ENCODE data around the gene ADAM10.

ADAM10 gene

DNA sequence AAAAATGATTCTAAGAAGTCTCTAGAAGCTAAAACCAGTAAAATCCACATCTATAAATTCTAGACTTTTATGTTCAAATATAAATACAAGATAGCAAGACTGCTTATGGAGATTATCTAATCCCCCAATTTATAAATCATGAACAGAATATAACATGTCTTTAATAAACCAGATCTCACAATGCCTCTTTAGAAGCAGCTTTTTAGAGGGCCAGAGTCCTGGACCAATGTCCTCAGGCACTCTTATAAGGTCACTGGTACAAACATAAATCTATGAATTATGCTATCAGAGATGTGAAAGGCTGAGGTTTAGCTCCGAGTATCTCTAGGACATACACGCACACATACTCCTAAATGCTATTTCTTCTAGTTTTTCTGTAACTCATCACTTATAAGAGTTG, 78.3 kb downstream of the ADAM10 start:
- no peak overlapping the region for H2BK120ac ChIP-seq (ENCODE audit: low read depth, low read length)
- H4K8ac ChIP-seq (ENCODE audit: low read depth, low read length) = no peak overlapping the region
- peaks cover 8 to 21% of the 10 kb centered on the region in 2 donors for H3K4me1 ChIP-seq (ENCODE audit: control insufficient read depth in 2 of 2, insufficient read depth in 1 of 2, low read depth in 1 of 2, low read length in 2 of 2)
- H3K23ac ChIP-seq (ENCODE audit: low read depth, low read length, poor library complexity) = no peak overlapping the region
- no peak overlapping the region for H3K4me2 ChIP-seq (ENCODE audit: insufficient read depth, low read length, poor library complexity, severe bottlenecking)
- peaks cover 0 to 21% of the 10 kb centered on the region in 2 donors for H3K36me3 ChIP-seq (replicated peaks in 1 of 2; ENCODE audit: control insufficient read depth in 2 of 2, insufficient read depth in 2 of 2, low read length in 2 of 2)
- H3K27ac ChIP-seq (replicated peaks; ENCODE audit: low read length) = no peak overlapping the region
- no peak overlapping the region for H2BK12ac ChIP-seq (ENCODE audit: low read length)
- no peaks in the 10 kb centered on the region for H3K79me1 ChIP-seq (ENCODE audit: low read depth, low read length)
- no peaks in the 10 kb centered on the region for H3K9me3 ChIP-seq (replicated peaks in 1 of 2; ENCODE audit: control insufficient read depth in 2 of 2, insufficient read depth in 1 of 2, low read depth in 1 of 2, low read length in 2 of 2)
- H2AFZ ChIP-seq (ENCODE audit: low read length) = no peak overlapping the region
- H3K9ac ChIP-seq (ENCODE audit: low read depth, low read length, poor library complexity) = no peak overlapping the region
- H3K4me3 ChIP-seq (ENCODE audit: low read length in 2 of 2) = no peak overlapping the region
- no CpG with 5 or more reads among the region's 2 CpGs for WGBS, 2 donors (ENCODE audit: extremely low coverage in 2 of 2, insufficient read length in 2 of 2, insufficient replicate concordance in 1 of 2)
- H3K4ac ChIP-seq (ENCODE audit: low read length) = no peak overlapping the region
- H2BK5ac ChIP-seq (ENCODE audit: low read length) = no peak overlapping the region
- DNase-seq (ENCODE audit: low spot score) = no peak
- H4K91ac ChIP-seq (ENCODE audit: low read depth, low read length, poor library complexity) = no peak overlapping the region
- H2AK5ac ChIP-seq (ENCODE audit: low read depth, low read length) = no peak overlapping the region
- H3K14ac ChIP-seq (ENCODE audit: low read length) = no peak overlapping the region
- H2BK15ac ChIP-seq (ENCODE audit: low read length) = no peak overlapping the region
- H3K27me3 ChIP-seq (ENCODE audit: control insufficient read depth in 3 of 3, insufficient read depth in 3 of 3, low read depth in 1 of 3, low read length in 3 of 3) = no peaks in the 10 kb centered on the region
- H3K18ac ChIP-seq (ENCODE audit: low read length) = no peak overlapping the region

DNA sequence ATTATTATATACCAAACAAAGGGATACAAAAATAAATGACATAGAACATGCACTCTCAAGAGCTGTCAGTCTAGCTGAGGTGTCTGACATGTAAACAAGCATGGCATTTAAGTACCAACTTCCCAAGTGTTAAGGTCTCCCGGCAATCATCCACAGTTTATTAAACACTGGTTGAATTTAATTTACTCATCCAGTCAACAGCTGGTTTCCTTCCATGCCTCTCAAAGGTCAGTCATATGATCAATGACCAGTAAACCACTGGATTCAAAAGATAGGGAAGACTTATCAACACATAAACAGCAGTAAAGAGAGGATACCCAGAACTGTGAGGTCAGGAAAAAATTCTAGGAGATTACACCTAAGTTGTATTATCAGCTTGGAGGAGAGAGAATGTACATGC, 80.4 kb downstream of the ADAM10 start:
- H3K14ac ChIP-seq (ENCODE audit: low read length) = no peak overlapping the region
- no peak overlapping the region for H4K91ac ChIP-seq (ENCODE audit: low read depth, low read length, poor library complexity)
- H2AK5ac ChIP-seq (ENCODE audit: low read depth, low read length) = no peak overlapping the region
- H3K79me1 ChIP-seq (ENCODE audit: low read depth, low read length) = no peaks in the 10 kb centered on the region
- no peak overlapping the region for H3K4me2 ChIP-seq (ENCODE audit: insufficient read depth, low read length, poor library complexity, severe bottlenecking)
- H3K27me3 ChIP-seq (ENCODE audit: control insufficient read depth in 3 of 3, insufficient read depth in 3 of 3, low read depth in 1 of 3, low read length in 3 of 3) = no peaks in the 10 kb centered on the region
- no peak overlapping the region for H3K23ac ChIP-seq (ENCODE audit: low read depth, low read length, poor library complexity)
- H3K4me3 ChIP-seq (ENCODE audit: low read length in 2 of 2) = no peak overlapping the region
- H2BK5ac ChIP-seq (ENCODE audit: low read length) = no peak overlapping the region
- no peak overlapping the region for H2AFZ ChIP-seq (ENCODE audit: low read length)
- no peak overlapping the region for H2BK120ac ChIP-seq (ENCODE audit: low read depth, low read length)
- H3K9ac ChIP-seq (ENCODE audit: low read depth, low read length, poor library complexity) = no peak overlapping the region
- H3K18ac ChIP-seq (ENCODE audit: low read length) = no peak overlapping the region
- H3K4me1 ChIP-seq (ENCODE audit: control insufficient read depth in 2 of 2, insufficient read depth in 1 of 2, low read depth in 1 of 2, low read length in 2 of 2) = peaks cover 8 to 21% of the 10 kb centered on the region in 2 donors
- no peak overlapping the region for H2BK15ac ChIP-seq (ENCODE audit: low read length)
- peaks cover 0 to 2% of the 10 kb centered on the region in 2 donors for H3K9me3 ChIP-seq (replicated peaks in 1 of 2; ENCODE audit: control insufficient read depth in 2 of 2, insufficient read depth in 1 of 2, low read depth in 1 of 2, low read length in 2 of 2)
- DNase-seq (ENCODE audit: low spot score) = no peak
- no peak overlapping the region for H2BK12ac ChIP-seq (ENCODE audit: low read length)
- no peak overlapping the region for H4K8ac ChIP-seq (ENCODE audit: low read depth, low read length)
- no peak overlapping the region for H3K4ac ChIP-seq (ENCODE audit: low read length)
- WGBS, 2 donors (ENCODE audit: extremely low coverage in 2 of 2, insufficient read length in 2 of 2, insufficient replicate concordance in 1 of 2) = no CpG with 5 or more reads among the region's 1 CpG
- H3K36me3 ChIP-seq (replicated peaks in 1 of 2; ENCODE audit: control insufficient read depth in 2 of 2, insufficient read depth in 2 of 2, low read length in 2 of 2) = peaks cover 0 to 21% of the 10 kb centered on the region in 2 donors
- no peak overlapping the region for H3K27ac ChIP-seq (replicated peaks; ENCODE audit: low read length)

DNA sequence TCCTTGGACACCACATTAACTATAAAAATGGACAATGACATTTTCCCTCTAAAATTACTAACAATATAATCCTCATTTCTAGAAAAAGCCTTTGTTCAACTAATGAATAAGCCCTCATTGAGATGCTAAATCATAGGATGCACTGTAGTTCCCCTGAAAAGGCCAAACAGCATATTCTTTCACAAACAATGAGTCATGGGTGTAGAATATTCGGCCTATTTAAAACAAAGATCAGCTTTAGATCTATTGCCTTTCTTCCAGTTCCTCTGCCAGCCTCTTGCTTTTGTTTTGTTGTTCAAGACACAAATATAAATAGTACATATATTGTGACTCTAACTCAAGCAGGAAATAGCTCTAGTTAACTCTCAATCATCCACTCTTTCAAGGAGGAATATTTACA, 82.5 kb downstream of the ADAM10 start:
- no peak overlapping the region for H4K8ac ChIP-seq (ENCODE audit: low read depth, low read length)
- H2AFZ ChIP-seq (ENCODE audit: low read length) = no peak overlapping the region
- H3K27ac ChIP-seq (replicated peaks; ENCODE audit: low read length) = no peak overlapping the region
- no peak overlapping the region for H3K23ac ChIP-seq (ENCODE audit: low read depth, low read length, poor library complexity)
- H3K4ac ChIP-seq (ENCODE audit: low read length) = no peak overlapping the region
- peaks cover 8 to 21% of the 10 kb centered on the region in 2 donors for H3K4me1 ChIP-seq (ENCODE audit: control insufficient read depth in 2 of 2, insufficient read depth in 1 of 2, low read depth in 1 of 2, low read length in 2 of 2)
- H3K36me3 ChIP-seq (replicated peaks in 1 of 2; ENCODE audit: control insufficient read depth in 2 of 2, insufficient read depth in 2 of 2, low read length in 2 of 2) = peaks cover 2 to 33% of the 10 kb centered on the region in 2 donors
- H2AK5ac ChIP-seq (ENCODE audit: low read depth, low read length) = no peak overlapping the region
- no CpG with 5 or more reads among the region's 1 CpG for WGBS, 2 donors (ENCODE audit: extremely low coverage in 2 of 2, insufficient read length in 2 of 2, insufficient replicate concordance in 1 of 2)
- H3K9ac ChIP-seq (ENCODE audit: low read depth, low read length, poor library complexity) = no peak overlapping the region
- no peaks in the 10 kb centered on the region for H3K79me1 ChIP-seq (ENCODE audit: low read depth, low read length)
- H2BK5ac ChIP-seq (ENCODE audit: low read length) = no peak overlapping the region
- no peak overlapping the region for H4K91ac ChIP-seq (ENCODE audit: low read depth, low read length, poor library complexity)
- peaks cover 0 to 2% of the 10 kb centered on the region in 2 donors for H3K9me3 ChIP-seq (replicated peaks in 1 of 2; ENCODE audit: control insufficient read depth in 2 of 2, insufficient read depth in 1 of 2, low read depth in 1 of 2, low read length in 2 of 2)
- H2BK120ac ChIP-seq (ENCODE audit: low read depth, low read length) = no peak overlapping the region
- no peak overlapping the region for H3K18ac ChIP-seq (ENCODE audit: low read length)
- no peak overlapping the region for H2BK12ac ChIP-seq (ENCODE audit: low read length)
- no peaks in the 10 kb centered on the region for H3K27me3 ChIP-seq (ENCODE audit: control insufficient read depth in 3 of 3, insufficient read depth in 3 of 3, low read depth in 1 of 3, low read length in 3 of 3)
- no peak overlapping the region for H3K14ac ChIP-seq (ENCODE audit: low read length)
- no peak overlapping the region for H3K4me2 ChIP-seq (ENCODE audit: insufficient read depth, low read length, poor library complexity, severe bottlenecking)
- no peak overlapping the region for H2BK15ac ChIP-seq (ENCODE audit: low read length)
- no peak overlapping the region for H3K4me3 ChIP-seq (ENCODE audit: low read length in 2 of 2)
- DNase-seq (ENCODE audit: low spot score) = no peak

DNA sequence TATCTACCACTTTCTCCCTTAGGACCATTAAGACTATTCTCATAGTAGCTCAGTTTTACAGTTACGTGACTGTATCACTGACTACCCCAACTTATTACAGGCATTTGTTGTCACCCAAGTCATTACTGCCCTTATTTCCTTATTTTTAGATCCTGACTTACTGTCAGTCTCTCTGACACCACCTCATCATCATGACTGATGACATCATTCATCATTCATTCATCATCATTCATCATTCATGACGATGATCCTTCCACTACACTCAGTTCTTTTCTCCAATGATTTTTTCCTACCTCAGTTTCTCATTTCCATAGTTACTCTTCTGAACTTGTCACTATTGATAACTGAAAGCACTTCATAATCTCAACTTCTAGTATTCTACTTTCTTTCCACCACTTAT, 83.8 kb downstream of the ADAM10 start:
- Histone ChIP-seq H3K18ac (ENCODE audit: low read length) (no peak overlapping the region), H3K4me1 (ENCODE audit: control insufficient read depth in 2 of 2, insufficient read depth in 1 of 2, low read depth in 1 of 2, low read length in 2 of 2) (peaks cover 8 to 21% of the 10 kb centered on the region in 2 donors), H2BK120ac (ENCODE audit: low read depth, low read length) (no peak overlapping the region), H3K14ac (ENCODE audit: low read length) (no peak overlapping the region), H4K8ac (ENCODE audit: low read depth, low read length) (no peak overlapping the region), H2AFZ (ENCODE audit: low read length) (no peak overlapping the region), H2AK5ac (ENCODE audit: low read depth, low read length) (no peak overlapping the region), H2BK12ac (ENCODE audit: low read length) (no peak overlapping the region), H2BK5ac (ENCODE audit: low read length) (no peak overlapping the region), H3K79me1 (ENCODE audit: low read depth, low read length) (no peaks in the 10 kb centered on the region), H3K4ac (ENCODE audit: low read length) (no peak overlapping the region), H3K27ac (replicated peaks; ENCODE audit: low read length) (no peak overlapping the region), H3K27me3 (ENCODE audit: control insufficient read depth in 3 of 3, insufficient read depth in 3 of 3, low read depth in 1 of 3, low read length in 3 of 3) (no peaks in the 10 kb centered on the region), H3K4me3 (ENCODE audit: low read length in 2 of 2) (no peak overlapping the region), H2BK15ac (ENCODE audit: low read length) (no peak overlapping the region), H3K23ac (ENCODE audit: low read depth, low read length, poor library complexity) (no peak overlapping the region), H4K91ac (ENCODE audit: low read depth, low read length, poor library complexity) (no peak overlapping the region), H3K4me2 (ENCODE audit: insufficient read depth, low read length, poor library complexity, severe bottlenecking) (no peak overlapping the region), H3K9ac (ENCODE audit: low read depth, low read length, poor library complexity) (no peak overlapping the region), H3K9me3 (replicated peaks in 1 of 2; ENCODE audit: control insufficient read depth in 2 of 2, insufficient read depth in 1 of 2, low read depth in 1 of 2, low read length in 2 of 2) (peaks cover 0 to 2% of the 10 kb centered on the region in 2 donors), H3K36me3 (replicated peaks in 1 of 2; ENCODE audit: control insufficient read depth in 2 of 2, insufficient read depth in 2 of 2, low read length in 2 of 2) (peaks cover 2 to 45% of the 10 kb centered on the region in 2 donors)
- 100% methylated on average over 1 of the region's 2 CpGs; no CpG with 5 or more reads in 1 of the 2 donors for WGBS, 2 donors (ENCODE audit: extremely low coverage in 2 of 2, insufficient read length in 2 of 2, insufficient replicate concordance in 1 of 2)
- DNase-seq (ENCODE audit: low spot score) = no peak
